Choroid plexus epithelial cell (primary cell): Measurements from ENCODE around the gene PLA2G1B.
A peak's percentile ranks its signal among the peaks of the same experiment; 100 is the strongest.

ENCODE experiments used
- DNase-seq: peaks from one replicate; pipeline ENCODE4 v3.0.0-alpha.2; 2010; ENCODE audit warnings: low read depth
- H3K4me3 ChIP-seq: 2 replicates; pipeline ENCODE4 v1.5.1; 2011; ENCODE audit warnings: low read depth, mild to moderate bottlenecking, control low read depth, low read length, moderate library complexity
- CTCF ChIP-seq: conservative IDR thresholded peaks from 2 replicates; pipeline ENCODE4 v1.5.1; 2011; ENCODE audit warnings: low read depth, mild to moderate bottlenecking, control low read depth, inconsistent platforms, low read length, moderate library complexity

Gene PLA2G1B

GRCh38 chr12:120316798-120317223, 10.8 kb downstream of the PLA2G1B start:
- TF ChIP-seq CTCF, result no peak
- peak; percentile 41 for DNase-seq
- H3K4me3 ChIP-seq, result peak overlapping the region; percentile 72

- TF ChIP-seq CTCF, result peak; percentile 53
- H3K4me3 ChIP-seq, result no peak overlapping the region
- peak; percentile 5 for DNase-seq
These were observed 13.4 kb downstream of the PLA2G1B start for GRCh38 chr12:120314220-120314619.

GRCh38 chr12:120301962-120302815, 25.4 kb downstream of the PLA2G1B start, which contains the start of gene SIRT4:
Gene SIRT4 (plus strand): TSS chr12:120302321. CDS start chr12:120303562, 1,241 bp downstream.
- H3K4me3 ChIP-seq, result peak within 1 kb of the TSS; percentile 66
- TF ChIP-seq CTCF, result peak; percentile 81
- DNase-seq, result peak; percentile 97

GRCh38 chr12:120292661-120293531, 34.7 kb downstream of the PLA2G1B start, which contains the start of gene RNU4-1:
Gene RNU4-1 (minus strand): TSS chr12:120293237.
- no peak for TF ChIP-seq CTCF
- peak; percentile 95 for DNase-seq
- H3K4me3 ChIP-seq, result peak within 1 kb of the TSS; percentile 58

GRCh38 chr12:120292411-120292660, 35.2 kb downstream of the PLA2G1B start:
- peak overlapping the region; percentile 58 for H3K4me3 ChIP-seq
- no peak for DNase-seq
- TF ChIP-seq CTCF, result no peak

- peak overlapping the region; percentile 42 for H3K4me3 ChIP-seq
- TF ChIP-seq CTCF, result no peak
- no peak for DNase-seq
These were observed 36.8 kb downstream of the PLA2G1B start for GRCh38 chr12:120290609-120291305.
